ENCODE measurements around the gene DYNC1LI2. TPM values are rescaled to one million over a fixed set of nuclear protein-coding genes. Genes with fewer than 3 reads are reported as not detected.

Gene DYNC1LI2
- total RNA-seq, 1 donor from 2014 or later = 76.6 TPM

DNA sequence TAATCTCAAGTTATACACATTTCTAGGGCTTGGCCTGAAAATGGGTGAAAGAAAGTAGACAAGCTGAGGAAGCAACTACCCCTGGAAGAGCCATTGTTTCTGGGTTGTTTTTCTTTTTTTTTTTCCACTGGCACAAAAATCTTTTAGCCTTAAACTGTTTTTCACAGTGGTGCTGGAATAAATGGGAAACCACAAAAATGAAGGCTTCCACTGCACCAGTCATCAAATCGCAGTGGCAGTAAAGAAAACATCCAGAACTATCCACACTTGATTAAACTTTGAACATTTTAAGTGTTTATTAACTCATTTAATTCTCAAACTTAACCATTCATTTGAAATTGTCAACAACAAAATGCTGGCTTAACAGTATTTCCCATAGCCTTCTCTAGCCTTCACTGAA lies 69.1 kb downstream of the DYNC1LI2 start:
- intact Hi-C loops (cut with DNase I) = no loop called here
- no peak for ATAC-seq
- DNase-seq (ENCODE audit: missing footprints) = no peak

DNA sequence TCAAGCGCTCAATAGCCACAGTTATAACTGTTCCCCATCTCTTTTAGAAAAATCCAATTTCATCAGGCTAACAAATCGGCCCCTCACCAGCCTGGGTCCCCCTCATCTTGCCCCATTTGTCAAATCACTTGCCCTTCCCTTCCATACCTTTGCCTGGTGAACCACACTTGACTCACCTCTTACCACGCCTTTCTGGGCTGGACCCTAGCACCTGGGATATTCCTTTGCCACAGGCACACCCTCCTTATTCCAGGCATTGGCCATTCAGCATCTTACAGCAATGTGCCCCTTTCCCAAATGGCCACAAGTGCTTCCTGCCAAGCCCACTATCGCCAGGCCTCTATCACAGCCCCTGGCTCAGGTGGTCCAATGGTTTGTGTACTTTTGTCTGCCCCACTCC lies 69.7 kb downstream of the DYNC1LI2 start:
- ATAC-seq (no peak), DNase-seq (ENCODE audit: missing footprints) (no peak)
- intact Hi-C loops (cut with DNase I) = no loop called here

DNA sequence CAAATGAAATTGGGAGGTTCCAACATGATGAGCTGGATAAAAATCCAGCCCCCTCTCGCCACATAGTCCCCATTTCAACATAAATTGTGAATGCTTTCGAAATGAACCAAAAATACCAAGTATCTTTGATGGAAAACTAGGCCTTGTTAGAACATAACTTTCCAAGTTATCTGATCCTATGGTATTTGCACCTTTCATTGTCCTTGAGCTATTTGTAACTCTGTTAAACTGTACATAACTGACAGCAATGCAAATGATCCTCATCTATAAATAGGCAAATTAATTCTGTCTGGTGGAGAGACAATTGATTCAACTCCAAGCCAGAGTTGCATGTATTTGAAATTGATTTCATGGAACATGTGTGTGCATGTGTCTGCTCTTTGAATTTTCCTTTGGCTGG lies 73.1 kb downstream of the DYNC1LI2 start:
- intact Hi-C loops (cut with DNase I) = no loop called here
- no peak for DNase-seq (ENCODE audit: missing footprints)
- no peak for ATAC-seq

DNA sequence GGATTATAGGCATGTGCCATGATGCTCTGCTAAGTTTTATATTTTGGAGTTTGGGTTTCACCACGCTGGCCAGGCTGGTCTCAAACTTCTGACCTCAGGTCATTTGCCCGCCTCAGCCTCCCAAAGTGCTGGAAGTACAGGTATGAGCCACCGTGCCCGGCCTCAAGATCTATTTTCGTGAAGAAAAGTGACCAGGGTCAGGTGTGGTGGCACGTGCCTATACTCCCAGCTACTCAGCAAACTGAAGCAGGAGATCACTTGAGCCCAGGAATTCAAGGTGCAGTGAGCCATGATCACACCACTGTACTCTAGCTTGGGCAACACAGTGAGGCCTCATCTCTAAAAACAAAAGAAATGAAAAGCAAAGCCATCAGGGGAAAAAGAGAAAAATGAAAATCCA lies 73.6 kb downstream of the DYNC1LI2 start:
- no peak for ATAC-seq
- no peak for DNase-seq (ENCODE audit: missing footprints)
- intact Hi-C loops (cut with DNase I) = no loop called here

DNA sequence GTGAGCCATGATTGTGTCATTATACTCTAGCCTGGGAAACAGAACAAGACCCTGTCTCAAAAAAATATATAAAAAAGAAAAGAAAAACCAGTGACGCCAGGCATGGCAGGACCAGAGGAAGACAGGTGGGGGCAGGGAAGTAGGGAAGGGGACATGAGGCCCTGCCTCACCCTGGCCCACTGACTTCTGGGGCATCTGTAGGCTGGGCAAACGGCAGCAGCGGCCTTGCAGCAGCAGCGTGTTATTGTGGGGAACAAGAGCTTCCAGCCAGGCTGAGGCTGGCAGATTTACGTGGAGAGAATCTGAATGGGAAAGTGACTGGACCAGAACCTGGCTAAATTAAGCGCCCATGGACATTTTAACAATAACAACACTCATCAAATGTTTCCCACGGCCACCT lies 74.2 kb downstream of the DYNC1LI2 start:
- DNase-seq (ENCODE audit: missing footprints) = no peak
- no peak for ATAC-seq
- intact Hi-C loops (cut with DNase I) = no loop called here

DNA sequence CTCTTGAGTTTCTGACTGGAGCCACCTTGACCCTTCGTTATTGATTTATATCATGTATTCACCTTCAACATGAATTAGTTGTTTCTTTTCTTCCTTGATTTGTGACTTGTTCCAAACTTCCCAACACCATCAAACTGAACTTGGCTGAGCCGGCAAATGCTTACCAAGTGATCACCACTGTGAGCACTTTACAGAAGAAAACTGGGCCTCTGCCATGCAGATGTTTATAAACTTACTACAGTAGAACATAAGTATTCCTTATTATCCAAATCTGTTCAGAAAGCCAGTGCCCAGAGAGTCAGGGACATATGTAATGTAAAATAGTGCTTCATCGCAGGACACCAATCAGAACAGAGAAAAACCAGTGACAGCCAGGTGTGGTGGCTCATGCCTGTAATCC lies 74.8 kb downstream of the DYNC1LI2 start:
- DNase-seq (ENCODE audit: missing footprints) = no peak
- no peak for ATAC-seq
- intact Hi-C loops (cut with DNase I) = no loop called here

DNA sequence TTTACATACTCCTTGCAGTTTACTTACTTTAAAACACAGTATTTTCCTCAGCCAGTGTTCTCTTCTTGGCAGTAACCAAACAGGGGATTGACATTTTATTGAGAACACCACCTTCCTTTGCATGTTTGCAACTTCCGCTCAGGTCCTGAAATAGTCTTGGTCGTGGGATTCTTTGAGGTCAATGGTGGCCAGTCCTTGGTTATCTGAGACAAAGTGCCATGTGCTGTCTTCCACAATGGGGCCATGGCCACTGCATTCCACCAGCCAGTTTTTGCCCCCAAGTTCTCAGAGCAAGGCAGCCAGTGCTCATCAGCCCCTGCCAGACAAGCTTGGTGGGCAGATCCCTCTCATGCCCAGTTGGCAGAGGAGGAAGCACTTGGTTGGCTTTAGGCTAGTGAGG lies 77.7 kb downstream of the DYNC1LI2 start:
- ATAC-seq (no peak), DNase-seq (ENCODE audit: missing footprints) (no peak)
- intact Hi-C loops (cut with DNase I) = no loop called here

Other genes starting within 250 kb of the DYNC1LI2 start
- gene TK2, start 201.5 kb downstream of the DYNC1LI2 start, total RNA-seq = 18.6 TPM
- 14.7 TPM for gene CKLF, start 199.0 kb downstream of the DYNC1LI2 start, total RNA-seq
- 0.92 TPM for gene CMTM1, start 185.2 kb downstream of the DYNC1LI2 start, total RNA-seq
- 0.35 TPM for gene CMTM2, start 172.1 kb downstream of the DYNC1LI2 start, total RNA-seq
- gene CMTM3, start 146.9 kb downstream of the DYNC1LI2 start, total RNA-seq = 11.8 TPM
- gene CMTM4, start 54.9 kb downstream of the DYNC1LI2 start, total RNA-seq = 10.9 TPM
- gene TERB1, start 50.0 kb upstream of the DYNC1LI2 start, total RNA-seq = not detected
- gene NAE1, start 79.4 kb upstream of the DYNC1LI2 start, total RNA-seq = 32.4 TPM
- gene CA7, start 92.8 kb upstream of the DYNC1LI2 start, total RNA-seq = not detected
- gene PDP2, start 128.9 kb upstream of the DYNC1LI2 start, total RNA-seq = 3.1 TPM
- gene CDH16, start 167.3 kb upstream of the DYNC1LI2 start, total RNA-seq = 0.16 TPM
- gene RRAD, start 173.9 kb upstream of the DYNC1LI2 start, total RNA-seq = 84.3 TPM
- 127 TPM for gene CIAO2B, start 182.8 kb upstream of the DYNC1LI2 start, total RNA-seq
- 126 TPM for gene CES2, start 183.9 kb upstream of the DYNC1LI2 start, total RNA-seq
- gene CES3, start 209.7 kb upstream of the DYNC1LI2 start, total RNA-seq = 0.78 TPM
- gene CES4A, start 237.0 kb upstream of the DYNC1LI2 start, total RNA-seq = 4.6 TPM